Ascending aorta (tissue), 2 donors: ENCODE data around the gene ISG20L2. TPM values are rescaled to one million over a fixed set of nuclear protein-coding genes. Genes with fewer than 3 reads are reported as not detected.
A peak's percentile ranks its signal among the peaks of the same experiment; 100 is the strongest.

Experiments
- DNase-seq, 2 donors: peaks; one replicate each; pipeline ENCODE4 v3.0.0-alpha.2; 2019; ENCODE audit warnings: low spot score in 2 of 2
- H3K27ac ChIP-seq, 2 donors: fragments of 200-600 bp; sonication (generic); one replicate each; pipeline ENCODE4 v1.5.1; 2016 to 2017; ENCODE audit warnings: mild to moderate bottlenecking in 1 of 2
- H3K27me3 ChIP-seq: fragments of 200-600 bp; sonication (generic); one replicate; pipeline ENCODE4 v1.5.1; 2017
- H3K36me3 ChIP-seq, 2 donors: fragments of 200-600 bp; sonication (generic); one replicate each; pipeline ENCODE4 v1.5.1; 2016
- H3K4me1 ChIP-seq, 2 donors: fragments of 200-600 bp; sonication (generic); one replicate each; pipeline ENCODE4 v1.5.1; 2016 to 2017; ENCODE audit warnings: mild to moderate bottlenecking in 1 of 2
- H3K4me3 ChIP-seq, 2 donors: fragments of 200-600 bp; sonication (generic); one replicate each; pipeline ENCODE4 v1.5.1; 2016 to 2017; ENCODE audit warnings: mild to moderate bottlenecking in 1 of 2
- H3K9me3 ChIP-seq, 2 donors: fragments of 200-600 bp; sonication (generic); one replicate each; pipeline ENCODE4 v1.5.1; 2016
- intact Hi-C: fragments of 100-400 bp; cut with DNase I; formaldehyde crosslinking; loops from one replicate; pipeline ENCODE4 v1.15.1; 2023
- total RNA-seq: library from RNA; depleted of rRNA; stranded (reverse); fragments of >200 nt; gene quantifications from one replicate; pipeline ENCODE4 v1.1.0, GENCODE V29; 2016
- TF ChIP-seq, protein P1 (sequence below), 3 experiments: fragments of 200-600 bp in 2 of 3; fragments of 450-650 bp in 1 of 3; sonication (generic) in 2 of 3; IDR thresholded peaks; one replicate each; pipeline ENCODE4 v1.5.1; 2016 to 2019; ENCODE audit warnings: antibody characterized with exemption in 3 of 3, mild to moderate bottlenecking in 1 of 3, moderate library complexity in 1 of 3

ISG20L2 gene, protein sequence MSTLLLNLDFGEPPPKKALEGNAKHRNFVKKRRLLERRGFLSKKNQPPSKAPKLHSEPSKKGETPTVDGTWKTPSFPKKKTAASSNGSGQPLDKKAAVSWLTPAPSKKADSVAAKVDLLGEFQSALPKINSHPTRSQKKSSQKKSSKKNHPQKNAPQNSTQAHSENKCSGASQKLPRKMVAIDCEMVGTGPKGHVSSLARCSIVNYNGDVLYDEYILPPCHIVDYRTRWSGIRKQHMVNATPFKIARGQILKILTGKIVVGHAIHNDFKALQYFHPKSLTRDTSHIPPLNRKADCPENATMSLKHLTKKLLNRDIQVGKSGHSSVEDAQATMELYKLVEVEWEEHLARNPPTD
- total RNA-seq, result 7.8 TPM

DNA sequence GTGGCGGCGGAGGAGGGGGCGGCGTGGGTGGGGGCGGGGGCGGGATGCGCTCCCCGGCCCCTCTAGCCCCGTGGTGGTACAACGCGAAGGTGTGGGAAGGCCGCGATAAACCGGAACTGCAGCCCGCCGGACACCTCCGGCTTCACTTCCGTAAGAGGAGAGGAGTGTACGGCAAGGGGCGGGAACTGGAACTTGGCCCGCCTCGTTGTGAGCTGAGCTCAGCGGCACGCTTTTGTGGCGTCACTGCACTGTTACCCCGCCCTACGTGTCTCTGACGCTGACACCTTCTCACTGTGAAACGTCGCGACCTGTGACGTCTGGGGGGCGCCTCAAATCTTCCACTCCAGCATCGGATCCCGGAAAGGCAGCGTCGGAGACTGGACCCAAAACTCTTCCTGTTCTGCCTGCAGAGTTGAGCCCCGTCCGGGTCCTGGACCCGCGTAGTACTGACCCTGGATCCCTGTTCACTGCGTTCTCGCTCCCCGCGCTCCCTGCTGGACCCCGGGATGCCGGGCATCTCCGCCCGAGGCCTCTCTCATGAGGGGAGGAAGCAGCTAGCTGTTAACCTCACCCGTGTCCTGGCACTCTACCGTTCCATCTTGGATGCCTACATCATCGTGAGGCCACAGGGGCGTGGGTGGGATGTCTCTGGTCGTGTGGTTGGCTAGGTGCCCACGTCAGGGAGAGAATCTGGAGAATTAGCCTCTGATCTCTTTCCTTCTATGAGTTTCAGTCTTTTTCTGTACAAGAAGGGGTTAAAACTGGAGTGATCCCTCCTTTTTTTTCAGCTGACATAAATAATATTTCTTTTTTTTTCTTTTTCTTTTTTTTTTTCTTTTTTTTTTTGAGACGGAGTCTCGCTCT lies at the start of gene ISG20L2:
ISG20L2 (minus strand) TSS at position 168 of the 864 bp plus-strand sequence. CDS start 1,114 bp downstream, outside the sequence.
- Histone ChIP-seq H3K27ac (peak within 1 kb of the TSS; percentile 95 to 97), H3K9me3 (no peaks in the 10 kb centered on the region), H3K27me3 (no peaks in the 10 kb centered on the region), H3K4me3 (peak within 1 kb of the TSS; percentile 82 to 84), H3K36me3 (peaks cover 7 to 27% of the 10 kb centered on the region in 2 donors), H3K4me1 (peaks cover 24 to 35% of the 10 kb centered on the region in 2 donors)
- DNase-seq, result peak; percentile 90 to 99
- intact Hi-C loops, result loop anchor here (1.0 to 5.0 kb wide), 7 partner anchors 12 to 390 kb away; partner anchors contain the start of genes CCT3, CRABP2, HDGF and MRPL24
- TF ChIP-seq, protein P1, sequence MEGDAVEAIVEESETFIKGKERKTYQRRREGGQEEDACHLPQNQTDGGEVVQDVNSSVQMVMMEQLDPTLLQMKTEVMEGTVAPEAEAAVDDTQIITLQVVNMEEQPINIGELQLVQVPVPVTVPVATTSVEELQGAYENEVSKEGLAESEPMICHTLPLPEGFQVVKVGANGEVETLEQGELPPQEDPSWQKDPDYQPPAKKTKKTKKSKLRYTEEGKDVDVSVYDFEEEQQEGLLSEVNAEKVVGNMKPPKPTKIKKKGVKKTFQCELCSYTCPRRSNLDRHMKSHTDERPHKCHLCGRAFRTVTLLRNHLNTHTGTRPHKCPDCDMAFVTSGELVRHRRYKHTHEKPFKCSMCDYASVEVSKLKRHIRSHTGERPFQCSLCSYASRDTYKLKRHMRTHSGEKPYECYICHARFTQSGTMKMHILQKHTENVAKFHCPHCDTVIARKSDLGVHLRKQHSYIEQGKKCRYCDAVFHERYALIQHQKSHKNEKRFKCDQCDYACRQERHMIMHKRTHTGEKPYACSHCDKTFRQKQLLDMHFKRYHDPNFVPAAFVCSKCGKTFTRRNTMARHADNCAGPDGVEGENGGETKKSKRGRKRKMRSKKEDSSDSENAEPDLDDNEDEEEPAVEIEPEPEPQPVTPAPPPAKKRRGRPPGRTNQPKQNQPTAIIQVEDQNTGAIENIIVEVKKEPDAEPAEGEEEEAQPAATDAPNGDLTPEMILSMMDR (IDR thresholded peaks at IDR 0.05), result no peak

DNA sequence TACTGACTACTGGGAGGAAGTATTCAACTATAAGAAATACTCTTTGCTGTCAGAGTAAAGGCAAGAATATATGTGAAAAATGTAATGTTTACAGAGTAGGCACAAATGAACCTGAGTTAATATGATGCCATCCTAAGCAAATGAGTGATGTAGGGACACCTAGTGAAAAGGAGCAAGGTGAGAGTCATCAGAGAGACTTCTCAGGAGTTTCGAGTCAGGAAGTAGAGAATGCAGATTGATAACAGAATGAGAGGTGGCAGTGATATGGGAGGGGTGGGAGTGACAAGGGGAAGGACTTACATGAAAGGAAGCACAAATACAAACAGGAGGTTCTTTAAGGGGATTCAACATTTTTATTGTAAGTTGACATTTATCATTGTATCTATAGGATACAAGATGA lies 49.0 kb upstream of the ISG20L2 start:
- Histone ChIP-seq H3K36me3 (peaks cover 4 to 7% of the 10 kb centered on the region in 2 donors), H3K27ac (no peak overlapping the region), H3K4me3 (no peak overlapping the region), H3K9me3 (no peaks in the 10 kb centered on the region), H3K4me1 (peaks cover 0 to 8% of the 10 kb centered on the region in 2 donors), H3K27me3 (no peaks in the 10 kb centered on the region)
- TF ChIP-seq, protein P1 (IDR thresholded peaks at IDR 0.05), result no peak
- DNase-seq, result no peak
- intact Hi-C loops, result no loop called here

DNA sequence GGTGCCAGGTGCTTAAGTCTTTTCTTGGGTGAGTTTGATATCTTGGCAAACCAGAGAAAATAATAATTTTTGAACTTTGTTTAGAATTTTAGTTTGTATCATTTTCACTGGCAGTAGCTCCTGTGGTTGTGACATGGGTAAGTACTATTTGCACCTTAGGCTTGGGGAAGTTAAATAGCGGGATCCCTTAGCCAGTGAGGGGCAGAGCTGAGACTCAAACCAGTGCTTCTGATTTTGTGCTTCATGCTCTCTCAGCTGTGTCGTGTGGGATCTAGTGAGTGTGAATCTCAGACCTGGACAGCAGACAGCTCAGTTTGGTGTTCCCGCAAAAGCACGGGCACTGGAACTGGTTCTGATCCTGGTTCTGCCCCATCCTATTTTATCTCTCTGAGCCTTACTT lies 48.4 kb upstream of the ISG20L2 start:
- Histone ChIP-seq H3K27me3 (no peaks in the 10 kb centered on the region), H3K4me1 (peaks cover 0 to 8% of the 10 kb centered on the region in 2 donors), H3K36me3 (peaks cover under 1 to 4% of the 10 kb centered on the region in 2 donors), H3K9me3 (no peaks in the 10 kb centered on the region), H3K4me3 (no peak overlapping the region), H3K27ac (no peak overlapping the region)
- intact Hi-C loops, result no loop called here
- TF ChIP-seq, protein P1 (IDR thresholded peaks at IDR 0.05), result no peak
- no peak for DNase-seq

DNA sequence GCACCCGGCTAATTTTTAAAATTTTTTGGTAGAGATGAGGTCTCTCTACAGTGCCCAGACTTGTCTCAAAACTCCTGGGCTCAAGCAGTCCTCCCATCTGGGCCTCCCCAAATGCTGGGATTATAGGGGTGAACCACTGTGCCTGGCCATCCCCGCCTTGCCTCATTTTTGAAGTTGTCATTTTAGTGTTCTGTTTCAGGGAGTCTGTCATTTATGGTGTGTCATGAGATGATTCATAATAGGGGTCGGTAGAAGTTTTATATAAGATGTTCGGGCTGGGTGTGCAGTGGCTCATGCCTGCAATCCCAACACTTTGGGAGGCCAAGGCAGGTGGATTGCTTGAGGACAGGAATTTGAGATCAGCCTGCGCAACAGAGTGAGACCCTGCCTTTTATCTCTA lies 47.2 kb upstream of the ISG20L2 start:
- H3K4me1 ChIP-seq, result peaks cover 0 to 10% of the 10 kb centered on the region in 2 donors
- H3K4me3 ChIP-seq, result no peak overlapping the region
- H3K27me3 ChIP-seq, result no peaks in the 10 kb centered on the region
- H3K27ac ChIP-seq, result no peak overlapping the region
- no peak for DNase-seq
- H3K36me3 ChIP-seq, result no peaks in the 10 kb centered on the region
- intact Hi-C loops, result no loop called here
- H3K9me3 ChIP-seq, result no peaks in the 10 kb centered on the region
- TF ChIP-seq, protein P1 (IDR thresholded peaks at IDR 0.05), result no peak

DNA sequence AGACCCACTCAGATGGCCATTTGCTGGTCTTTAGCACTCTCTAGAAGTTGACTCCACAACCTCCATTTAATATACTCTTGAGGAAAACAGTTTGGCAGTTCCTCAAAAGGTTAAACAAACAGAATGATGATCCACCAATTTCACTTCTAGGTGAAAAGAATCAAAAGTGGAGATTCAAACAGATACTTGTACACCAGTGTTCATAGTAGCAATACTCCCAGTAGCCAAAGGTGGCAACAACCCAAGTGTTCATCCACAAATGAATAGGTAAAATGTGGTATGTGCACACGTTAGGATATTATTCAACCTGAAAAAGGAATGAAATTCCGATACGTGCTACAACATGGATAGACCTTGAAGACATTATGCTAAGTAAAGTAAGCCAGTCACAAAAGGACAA lies 45.0 kb upstream of the ISG20L2 start:
- no peak for DNase-seq
- Histone ChIP-seq H3K9me3 (no peaks in the 10 kb centered on the region), H3K27me3 (no peaks in the 10 kb centered on the region), H3K27ac (no peak overlapping the region), H3K4me1 (peaks cover 0 to 29% of the 10 kb centered on the region in 2 donors), H3K4me3 (no peak overlapping the region), H3K36me3 (no peaks in the 10 kb centered on the region)
- intact Hi-C loops, result no loop called here
- TF ChIP-seq, protein P1 (IDR thresholded peaks at IDR 0.05), result no peak
